H9 (cell line): ENCODE measurements around the gene AGPAT2. TPM values are rescaled to one million over a fixed set of nuclear protein-coding genes. Genes with fewer than 3 reads are reported as not detected.

Source experiments
- DNase-seq: peaks from one replicate; pipeline ENCODE4 v3.0.0-alpha.2; 2017
- H2AFZ ChIP-seq: one replicate; pipeline ENCODE4 v1.6.1; 2013; ENCODE audit warnings: mild to moderate bottlenecking, low read length, control low read depth, moderate library complexity
- H2AK5ac ChIP-seq: 2 replicates; pipeline ENCODE4 v1.6.1; 2013; ENCODE audit warnings: low read length, control low read depth, mixed read lengths; ENCODE audit not compliant: insufficient read length
- H2BK120ac ChIP-seq: one replicate; pipeline ENCODE4 v1.6.1; 2013; ENCODE audit warnings: low read depth, mild to moderate bottlenecking, low read length, control low read depth, inconsistent platforms; ENCODE audit not compliant: poor library complexity, severe bottlenecking
- H2BK12ac ChIP-seq: 2 replicates; pipeline ENCODE4 v1.6.1; 2013; ENCODE audit warnings: low read length, control low read depth, mixed read lengths, low read depth; ENCODE audit not compliant: insufficient read length
- H2BK15ac ChIP-seq: 2 replicates; pipeline ENCODE4 v1.6.1; 2013; ENCODE audit warnings: low read depth, low read length, control low read depth
- H2BK20ac ChIP-seq: one replicate; pipeline ENCODE4 v1.6.1; 2013; ENCODE audit warnings: low read depth, mild to moderate bottlenecking, low read length, control low read depth, inconsistent platforms; ENCODE audit not compliant: poor library complexity, severe bottlenecking
- H2BK5ac ChIP-seq: 2 replicates; pipeline ENCODE4 v1.6.1; 2013; ENCODE audit warnings: low read length, control low read depth, mixed read lengths; ENCODE audit not compliant: insufficient read length
- H3K14ac ChIP-seq: 2 replicates; pipeline ENCODE4 v1.6.1; 2013; ENCODE audit warnings: low read length, control low read depth; ENCODE audit not compliant: insufficient read depth
- H3K18ac ChIP-seq: 2 replicates; pipeline ENCODE4 v1.6.1; 2013; ENCODE audit warnings: low read depth, mild to moderate bottlenecking, mixed read lengths, low read length, control low read depth; ENCODE audit not compliant: insufficient read length
- H3K23ac ChIP-seq: 2 replicates; pipeline ENCODE4 v1.6.1; 2013; ENCODE audit warnings: low read length, control low read depth, mixed read lengths, low read depth; ENCODE audit not compliant: insufficient read length
- H3K23me2 ChIP-seq: 2 replicates; pipeline ENCODE4 v1.6.1; 2013; ENCODE audit warnings: low read depth, mild to moderate bottlenecking, mixed read lengths, low read length, control low read depth; ENCODE audit not compliant: insufficient read length, poor library complexity, severe bottlenecking
- H3K27ac ChIP-seq: 2 replicates; pipeline ENCODE4 v1.5.1; 2013; ENCODE audit warnings: low read length, control low read depth, mixed read lengths, low read depth; ENCODE audit not compliant: insufficient read length
- H3K27me3 ChIP-seq: 2 replicates; pipeline ENCODE4 v1.6.1; 2013; ENCODE audit warnings: low read length, control low read depth, inconsistent platforms; ENCODE audit not compliant: insufficient read depth
- H3K4ac ChIP-seq: 2 replicates; pipeline ENCODE4 v1.6.1; 2013; ENCODE audit warnings: low read depth, mild to moderate bottlenecking, control low read depth, inconsistent platforms, low read length, moderate library complexity
- H3K4me1 ChIP-seq: 2 replicates; pipeline ENCODE4 v1.6.1; 2013; ENCODE audit warnings: low read length, control low read depth, inconsistent platforms; ENCODE audit not compliant: insufficient read depth
- H3K4me2 ChIP-seq: 2 replicates; pipeline ENCODE4 v1.6.1; 2013; ENCODE audit warnings: low read length, control low read depth, mixed read lengths; ENCODE audit not compliant: insufficient read length, insufficient read depth
- H3K56ac ChIP-seq: 2 replicates; pipeline ENCODE4 v1.6.1; 2013; ENCODE audit warnings: low read depth, mild to moderate bottlenecking, mixed read lengths, low read length, control low read depth; ENCODE audit not compliant: insufficient read length
- H3K79me1 ChIP-seq: 2 replicates; pipeline ENCODE4 v1.6.1; 2013; ENCODE audit warnings: low read depth, mild to moderate bottlenecking, moderate library complexity, low read length, control low read depth, inconsistent platforms; ENCODE audit not compliant: insufficient read depth, poor library complexity, severe bottlenecking
- H3K79me2 ChIP-seq: 2 replicates; pipeline ENCODE4 v1.6.1; 2013; ENCODE audit warnings: low read length, control low read depth, inconsistent platforms; ENCODE audit not compliant: insufficient read depth
- H3K9ac ChIP-seq: 2 replicates; pipeline ENCODE4 v1.6.1; 2013; ENCODE audit warnings: low read length, control low read depth, mixed read lengths; ENCODE audit not compliant: insufficient read length; ENCODE audit errors: extremely low read depth
- H3K9me3 ChIP-seq: one replicate; pipeline ENCODE4 v1.6.1; 2013; ENCODE audit warnings: low read depth, low read length, inconsistent platforms; ENCODE audit not compliant: control insufficient read depth
- H3T11ph ChIP-seq: one replicate; pipeline ENCODE4 v1.6.1; 2013; ENCODE audit warnings: mild to moderate bottlenecking, low read length, control low read depth, inconsistent platforms
- H4K20me1 ChIP-seq: one replicate; pipeline ENCODE4 v1.6.1; 2013; ENCODE audit not compliant: control insufficient read depth, insufficient read length, insufficient read depth
- H4K5ac ChIP-seq: 2 replicates; pipeline ENCODE4 v1.6.1; 2013; ENCODE audit warnings: low read depth, mild to moderate bottlenecking, mixed read lengths, low read length, control low read depth; ENCODE audit not compliant: insufficient read length
- H4K8ac ChIP-seq: replicated peaks from 2 replicates; pipeline ENCODE4 v1.6.1; 2013; ENCODE audit warnings: low read length, control low read depth, mixed read lengths, low read depth; ENCODE audit not compliant: insufficient read length
- H4K91ac ChIP-seq: 2 replicates; pipeline ENCODE4 v1.6.1; 2013; ENCODE audit warnings: low read depth, mild to moderate bottlenecking, moderate library complexity, mixed read lengths, low read length, control low read depth; ENCODE audit not compliant: insufficient read length
- H3K27ac Mint-ChIP-seq, 3 experiments: 2 replicates in 2 of 3; 3 replicates in 1 of 3; pipeline ENCODE4 v1.8.0; 2020 to 2021; ENCODE audit warnings: mixed read lengths in 3 of 3, mild to moderate bottlenecking in 1 of 3, moderate library complexity in 1 of 3
- H3K27me3 Mint-ChIP-seq: 2 replicates; pipeline ENCODE4 v1.8.0; 2021; ENCODE audit warnings: low read depth, mild to moderate bottlenecking, moderate library complexity, mixed read lengths
- H3K36me3 Mint-ChIP-seq, 3 experiments: 2 replicates in 2 of 3; 3 replicates in 1 of 3; pipeline ENCODE4 v1.8.0; 2020 to 2021; ENCODE audit warnings: low read depth in 3 of 3, mixed read lengths in 3 of 3; ENCODE audit not compliant: insufficient read depth in 1 of 3
- H3K4me1 Mint-ChIP-seq, 2 experiments: 2 replicates each; pipeline ENCODE4 v1.8.0; 2020; ENCODE audit warnings: mixed read lengths in 2 of 2
- H3K4me3 Mint-ChIP-seq, 2 experiments: 2 replicates in 1 of 2; 3 replicates in 1 of 2; pipeline ENCODE4 v1.8.0; 2020 to 2021; ENCODE audit warnings: mild to moderate bottlenecking in 2 of 2, mixed read lengths in 2 of 2, moderate library complexity in 1 of 2
- H3K9me3 Mint-ChIP-seq, 2 experiments: 2 replicates in 1 of 2; 3 replicates in 1 of 2; pipeline ENCODE4 v1.8.0; 2020; ENCODE audit warnings: mild to moderate bottlenecking in 2 of 2, mixed read lengths in 2 of 2, moderate library complexity in 1 of 2
- CTCF ChIP-seq: fragments of 200-600 bp; sonication (generic); conservative IDR thresholded peaks from 3 replicates; pipeline ENCODE4 v1.8.0; 2021; ENCODE audit warnings: antibody characterized with exemption, mild to moderate bottlenecking
- WGBS: extraction: QIAGEN DNeasy Blood & Tissue Kit; methylation state at CpG from one replicate; pipeline ENCODE4 v1.1.7; 2013; ENCODE audit warnings: missing lambda C conversion rate, low lambda C conversion rate, mixed read lengths; ENCODE audit not compliant: insufficient read length; ENCODE audit errors: extremely low coverage; 5-methylcytosine and 5-hydroxymethylcytosine counted together
- total RNA-seq: library from RNA; stranded (reverse); gene quantifications from 2 replicates; pipeline ENCODE4 v1.2.1, GENCODE V29; 2021

Gene AGPAT2
- total RNA-seq, 1 experiment from 2014 or later, result 29.7 TPM

DNA sequence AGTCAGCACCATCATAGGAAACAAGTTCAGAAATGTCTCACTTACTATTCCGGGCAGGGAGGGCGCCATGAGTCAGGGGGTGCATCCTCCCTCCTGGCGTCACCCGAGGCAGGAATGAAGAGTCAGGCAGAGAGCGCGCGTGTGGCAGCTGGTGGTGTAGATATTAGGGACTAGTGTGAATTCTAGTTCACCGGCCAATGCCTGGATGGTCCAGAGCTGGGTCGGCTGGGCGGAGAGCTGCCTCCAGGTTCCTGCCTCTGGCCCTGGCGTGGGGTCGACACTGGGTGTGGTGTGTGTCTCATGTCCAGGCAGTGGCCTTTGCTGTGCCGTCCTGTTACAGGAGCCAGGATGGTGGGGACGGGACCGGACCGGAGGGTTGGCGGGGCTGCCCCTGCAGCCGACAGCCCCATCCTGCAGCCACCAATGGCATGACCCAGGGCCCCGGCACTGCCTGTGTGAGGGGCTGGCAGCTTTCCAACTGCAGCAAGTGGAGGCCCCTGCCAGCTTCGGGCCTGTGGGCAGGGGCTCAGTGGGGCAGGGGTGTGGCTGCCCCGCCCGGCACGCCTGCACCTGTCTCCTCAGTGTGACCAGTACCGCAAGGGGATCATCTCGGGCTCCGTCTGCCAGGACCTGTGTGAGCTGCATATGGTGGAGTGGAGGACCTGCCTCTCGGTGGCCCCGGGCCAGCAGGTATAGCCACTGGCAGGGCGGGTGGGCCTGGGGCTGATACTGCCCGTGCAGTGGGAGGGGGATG lies 34.3 kb upstream of the AGPAT2 start:
- Histone ChIP-seq H2BK12ac (no peak overlapping the region), H2AK5ac (no peak overlapping the region), H3K23ac (no peak overlapping the region), H2BK120ac (no peak overlapping the region), H3K14ac (no peak overlapping the region), H3K23me2 (no peaks in the 10 kb centered on the region), H3K9me3 (no peaks in the 10 kb centered on the region), H3K56ac (no peak overlapping the region), H3K79me2 (peaks cover 3% of the 10 kb centered on the region; the same call in 1 of the 2 replicates), H3K18ac (no peak overlapping the region), H2AFZ (no peak overlapping the region), H3K27ac (no peak overlapping the region), H2BK20ac (no peak overlapping the region), H2BK15ac (no peak overlapping the region), H4K5ac (no peak overlapping the region), H3T11ph (no peak overlapping the region), H3K9ac (no peak overlapping the region), H4K20me1 (no peaks in the 10 kb centered on the region), H2BK5ac (no peak overlapping the region), H3K27me3 (no peaks in the 10 kb centered on the region), H3K79me1 (peaks cover 5% of the 10 kb centered on the region), H4K91ac (no peak overlapping the region), H3K4me1 (no peaks in the 10 kb centered on the region), H3K4ac (no peak overlapping the region), H4K8ac (no peak overlapping the region), H3K4me2 (no peak overlapping the region)
- no peaks in the 10 kb centered on the region; the same call in 1 of the 2 replicates for H3K27me3 Mint-ChIP-seq
- peak; percentile 32 for DNase-seq
- peaks cover 26 to 36% (median 30%) of the 10 kb centered on the region in 3 experiments; a peak in 6 of 7 replicates for H3K36me3 Mint-ChIP-seq
- peak overlapping the region in 1 of 3 experiments; percentile 71; a peak in 2 of 7 replicates for H3K27ac Mint-ChIP-seq
- no peak overlapping the region for H3K4me3 Mint-ChIP-seq
- H3K9me3 Mint-ChIP-seq, result no peaks in the 10 kb centered on the region; a peak in 1 of 5 replicates
- TF ChIP-seq CTCF, result no peak
- WGBS, result no CpG with 5 or more reads among the region's 30 CpGs
- peaks cover 9 to 15% of the 10 kb centered on the region in 2 experiments for H3K4me1 Mint-ChIP-seq
